Activated CD8-positive, alpha-beta memory T cell treated with anti-CD3 and anti-CD28 coated beads, Interleukin-2, amount 50 U/mL, for 24 hours (primary cell): ENCODE data around the gene DET1.

Source experiments
- DNase-seq: peaks from one replicate; pipeline ENCODE4 v3.0.0-alpha.2; 2020; ENCODE audit errors: extremely low read depth

Gene DET1

GRCh38 chr15:88467073-88467934 is 79.2 kb downstream of the DET1 start, which contains the start of the genes MRPL46 and MRPS11:
Gene MRPL46, minus strand, starts transcription at chr15:88467388. Its CDS starts 11 bp downstream, at chr15:88467377.
Gene MRPS11, plus strand, starts transcription at chr15:88467708. Its CDS starts 10 bp downstream, at chr15:88467718.
- peak; percentile 68 for DNase-seq

GRCh38 chr15:88465633-88466224 is 80.8 kb downstream of the DET1 start:
- no peak for DNase-seq

GRCh38 chr15:88463870-88464532 is 82.5 kb downstream of the DET1 start:
- no peak for DNase-seq
